ENCODE measurements around the gene DMAC2. TPM values are rescaled to one million over a fixed set of nuclear protein-coding genes. Genes with fewer than 3 reads are reported as not detected.
A peak's percentile ranks its signal among the peaks of the same experiment; 100 is the strongest.

Gene DMAC2
- total RNA-seq, 1 donor from 2014 or later: 33.3 TPM

- Mint-ChIP-seq H3K36me3 (ENCODE audit: unreplicated experiment) (no peaks in the 10 kb centered on the region), H3K9me3 (ENCODE audit: unreplicated experiment) (no peaks in the 10 kb centered on the region), H3K27me3 (ENCODE audit: unreplicated experiment) (peaks cover 44% of the 10 kb centered on the region), H3K4me3 (ENCODE audit: unreplicated experiment) (no peak overlapping the region), H3K27ac (ENCODE audit: unreplicated experiment) (no peak overlapping the region), H3K4me1 (ENCODE audit: unreplicated experiment) (no peaks in the 10 kb centered on the region)
- no peak for TF ChIP-seq CTCF (IDR thresholded peaks at IDR 0.05)
- no peak for DNase-seq (ENCODE audit: extremely low spot score, unreplicated experiment)
These were observed 17.5 kb upstream of the DMAC2 start for GRCh38 chr19:41457241-41457640.

- no peak for TF ChIP-seq CTCF (IDR thresholded peaks at IDR 0.05)
- peaks cover 39% of the 10 kb centered on the region for H3K27me3 Mint-ChIP-seq (ENCODE audit: unreplicated experiment)
- no peaks in the 10 kb centered on the region for H3K9me3 Mint-ChIP-seq (ENCODE audit: unreplicated experiment)
- H3K4me1 Mint-ChIP-seq (ENCODE audit: unreplicated experiment): no peaks in the 10 kb centered on the region
- DNase-seq (ENCODE audit: extremely low spot score, unreplicated experiment): no peak
- H3K27ac Mint-ChIP-seq (ENCODE audit: unreplicated experiment): no peak overlapping the region
- no peak overlapping the region for H3K4me3 Mint-ChIP-seq (ENCODE audit: unreplicated experiment)
- no peaks in the 10 kb centered on the region for H3K36me3 Mint-ChIP-seq (ENCODE audit: unreplicated experiment)
These were observed 16.7 kb upstream of the DMAC2 start for GRCh38 chr19:41456342-41456918.

- H3K27ac Mint-ChIP-seq (ENCODE audit: unreplicated experiment): no peak overlapping the region
- no peaks in the 10 kb centered on the region for H3K36me3 Mint-ChIP-seq (ENCODE audit: unreplicated experiment)
- H3K9me3 Mint-ChIP-seq (ENCODE audit: unreplicated experiment): no peaks in the 10 kb centered on the region
- no peaks in the 10 kb centered on the region for H3K4me1 Mint-ChIP-seq (ENCODE audit: unreplicated experiment)
- peaks cover 35% of the 10 kb centered on the region for H3K27me3 Mint-ChIP-seq (ENCODE audit: unreplicated experiment)
- DNase-seq (ENCODE audit: extremely low spot score, unreplicated experiment): peak; percentile 40
- no peak for TF ChIP-seq CTCF (IDR thresholded peaks at IDR 0.05)
- H3K4me3 Mint-ChIP-seq (ENCODE audit: unreplicated experiment): no peak overlapping the region
These were observed 16.2 kb upstream of the DMAC2 start for GRCh38 chr19:41455936-41456335.

- peaks cover 34% of the 10 kb centered on the region for H3K27me3 Mint-ChIP-seq (ENCODE audit: unreplicated experiment)
- H3K27ac Mint-ChIP-seq (ENCODE audit: unreplicated experiment): no peak overlapping the region
- no peaks in the 10 kb centered on the region for H3K9me3 Mint-ChIP-seq (ENCODE audit: unreplicated experiment)
- no peaks in the 10 kb centered on the region for H3K36me3 Mint-ChIP-seq (ENCODE audit: unreplicated experiment)
- no peak for TF ChIP-seq CTCF (IDR thresholded peaks at IDR 0.05)
- DNase-seq (ENCODE audit: extremely low spot score, unreplicated experiment): peak; percentile 60
- no peaks in the 10 kb centered on the region for H3K4me1 Mint-ChIP-seq (ENCODE audit: unreplicated experiment)
- H3K4me3 Mint-ChIP-seq (ENCODE audit: unreplicated experiment): no peak overlapping the region
These were observed 13.0 kb upstream of the DMAC2 start for GRCh38 chr19:41452584-41453275.

GRCh38 chr19:41449865-41450178, 10.1 kb upstream of the DMAC2 start:
- peaks cover 23% of the 10 kb centered on the region for H3K27me3 Mint-ChIP-seq (ENCODE audit: unreplicated experiment)
- H3K27ac Mint-ChIP-seq (ENCODE audit: unreplicated experiment): no peak overlapping the region
- no peaks in the 10 kb centered on the region for H3K36me3 Mint-ChIP-seq (ENCODE audit: unreplicated experiment)
- TF ChIP-seq CTCF (IDR thresholded peaks at IDR 0.05): no peak
- H3K9me3 Mint-ChIP-seq (ENCODE audit: unreplicated experiment): no peaks in the 10 kb centered on the region
- no peaks in the 10 kb centered on the region for H3K4me1 Mint-ChIP-seq (ENCODE audit: unreplicated experiment)
- no peak overlapping the region for H3K4me3 Mint-ChIP-seq (ENCODE audit: unreplicated experiment)
- DNase-seq (ENCODE audit: extremely low spot score, unreplicated experiment): peak; percentile 48

Measured in osteocyte (in vitro differentiated cells).